Left lung (tissue), 10 donors: Measurements from ENCODE around the gene KIF4B. TPM values are rescaled to one million over a fixed set of nuclear protein-coding genes. Genes with fewer than 3 reads are reported as not detected.

Experiments
- ATAC-seq: fragments of 200-7000 bp; cut with Tn5 transposase; one replicate; pipeline ENCODE4 v1.9.1; 2020; ENCODE audit warnings: moderate library complexity
- DNase-seq, 4 donors: peaks; one replicate each; pipeline ENCODE4 v3.0.0-alpha.2; 2013 to 2020
- H3K27ac ChIP-seq, 2 donors: fragments of 200-600 bp; sonication (generic) in 1 of 2; one replicate each; pipeline versions ENCODE4 v1.5.0 to v1.8.0; 2020 to 2021
- H3K27me3 ChIP-seq, 2 donors: fragments of 200-600 bp; sonication (generic) in 1 of 2; one replicate each; pipeline versions ENCODE4 v1.5.0 to v1.8.0; 2020 to 2021
- H3K36me3 ChIP-seq, 2 donors: fragments of 200-600 bp; sonication (generic) in 1 of 2; one replicate each; pipeline versions ENCODE4 v1.5.0 to v1.8.0; 2020 to 2021
- H3K4me1 ChIP-seq, 2 donors: fragments of 200-600 bp; one replicate each; pipeline ENCODE4 v1.8.0; 2021
- H3K4me3 ChIP-seq, 2 donors: fragments of 200-600 bp; sonication (generic) in 1 of 2; one replicate each; pipeline versions ENCODE4 v1.5.0 to v1.8.0; 2020 to 2021; ENCODE audit warnings: mild to moderate bottlenecking in 1 of 2
- H3K9me3 ChIP-seq, 2 donors: fragments of 200-600 bp; sonication (generic) in 1 of 2; one replicate each; pipeline versions ENCODE4 v1.5.0 to v1.8.0; 2020 to 2021
- CTCF ChIP-seq, 2 donors: fragments of 200-600 bp; sonication (generic) in 1 of 2; IDR thresholded peaks; one replicate each; pipeline versions ENCODE4 v1.5.0 to v1.8.0; 2021; ENCODE audit warnings: antibody characterized with exemption in 2 of 2
- intact Hi-C, 2 donors: fragments of 100-400 bp; cut with DNase I; formaldehyde crosslinking; loops; one replicate each; pipeline versions ENCODE4 v1.11.2 to v1.14.2; 2022
- polyA plus RNA-seq, 6 donors: library from polyadenylated mRNA; unstranded; fragments of 120-200 nt; gene quantifications; one replicate each; pipeline ENCODE4 v1.2.1, GENCODE V29; 2013; ENCODE audit not compliant: insufficient read length in 6 of 6
- total RNA-seq, 2 donors: library from RNA; stranded (reverse); fragmentation: NEBNext Ultra II Directional; extraction: Animal tissue kit (Norgen Biotek cat#: 25700); gene quantifications; one replicate each; pipeline ENCODE4 v1.2.1, GENCODE V29; 2021
- donor health status: DM: no; HTN: yes; CAD: no.
- donor health status: DM: no; HTN: no; CAD: no.

KIF4B gene
- total and polyA plus RNA-seq, 8 donors, result 0.05 to 0.40 (median 0.24) TPM; not detected in 1

GRCh38 chr5:155021842-155022241 lies 8.3 kb downstream of the KIF4B start:
- H3K9me3 ChIP-seq, result no peaks in the 10 kb centered on the region
- no peak for ATAC-seq
- no peak overlapping the region for H3K27ac ChIP-seq
- H3K27me3 ChIP-seq, result no peaks in the 10 kb centered on the region
- DNase-seq, result no peak
- H3K36me3 ChIP-seq, result no peaks in the 10 kb centered on the region
- TF ChIP-seq CTCF (IDR thresholded peaks at IDR 0.05), result no peak
- no peaks in the 10 kb centered on the region for H3K4me1 ChIP-seq
- H3K4me3 ChIP-seq, result no peak overlapping the region
- intact Hi-C loops, result no loop called here

GRCh38 chr5:155023320-155023719 lies 9.8 kb downstream of the KIF4B start:
- DNase-seq (no peak), ATAC-seq (no peak)
- Histone ChIP-seq H3K36me3 (no peaks in the 10 kb centered on the region), H3K4me3 (no peak overlapping the region), H3K27ac (no peak overlapping the region), H3K9me3 (no peaks in the 10 kb centered on the region), H3K27me3 (no peaks in the 10 kb centered on the region), H3K4me1 (no peaks in the 10 kb centered on the region)
- intact Hi-C loops, result no loop called here
- TF ChIP-seq CTCF (IDR thresholded peaks at IDR 0.05), result no peak

- no peak for TF ChIP-seq CTCF (IDR thresholded peaks at IDR 0.05)
- DNase-seq (no peak), ATAC-seq (no peak)
- Histone ChIP-seq H3K36me3 (no peaks in the 10 kb centered on the region), H3K4me3 (no peak overlapping the region), H3K27me3 (no peaks in the 10 kb centered on the region), H3K9me3 (peaks cover 0 to 5% of the 10 kb centered on the region in 2 donors), H3K4me1 (no peaks in the 10 kb centered on the region), H3K27ac (no peak overlapping the region)
- intact Hi-C loops, result no loop called here
Measured at GRCh38 chr5:155024015-155024414, 10.5 kb downstream of the KIF4B start.

GRCh38 chr5:155025895-155026294 lies 12.3 kb downstream of the KIF4B start:
- Histone ChIP-seq H3K4me1 (no peaks in the 10 kb centered on the region), H3K4me3 (no peak overlapping the region), H3K27ac (no peak overlapping the region), H3K9me3 (peaks cover 0 to 9% of the 10 kb centered on the region in 2 donors), H3K27me3 (no peaks in the 10 kb centered on the region), H3K36me3 (no peaks in the 10 kb centered on the region)
- no peak for DNase-seq
- no peak for ATAC-seq
- intact Hi-C loops, result no loop called here
- no peak for TF ChIP-seq CTCF (IDR thresholded peaks at IDR 0.05)

GRCh38 chr5:155027993-155028629 lies 14.6 kb downstream of the KIF4B start:
- intact Hi-C loops, result no loop called here
- TF ChIP-seq CTCF (IDR thresholded peaks at IDR 0.05), result no peak
- ATAC-seq, result no peak
- Histone ChIP-seq H3K27me3 (no peaks in the 10 kb centered on the region), H3K36me3 (peaks cover 0 to 3% of the 10 kb centered on the region in 2 donors), H3K4me1 (no peaks in the 10 kb centered on the region), H3K9me3 (peaks cover 0 to 9% of the 10 kb centered on the region in 2 donors), H3K27ac (no peak overlapping the region), H3K4me3 (no peak overlapping the region)
- no peak for DNase-seq
